Skeletal muscle cell (primary cell): ENCODE results near the gene LRFN2.

Experiments
- DNase-seq: peaks from one replicate; pipeline ENCODE4 v3.0.0-alpha.2; 2010; ENCODE audit warnings: low read depth
- H3K4me3 ChIP-seq: 2 replicates; pipeline ENCODE4 v1.5.1; 2011; ENCODE audit warnings: low read depth, mild to moderate bottlenecking, control low read depth, low read length, moderate library complexity

The LRFN2 gene

GRCh38 chr6:40394381-40394780 lies 192.8 kb downstream of the LRFN2 start:
- DNase-seq = no peak
- no peak overlapping the region for H3K4me3 ChIP-seq

DNA sequence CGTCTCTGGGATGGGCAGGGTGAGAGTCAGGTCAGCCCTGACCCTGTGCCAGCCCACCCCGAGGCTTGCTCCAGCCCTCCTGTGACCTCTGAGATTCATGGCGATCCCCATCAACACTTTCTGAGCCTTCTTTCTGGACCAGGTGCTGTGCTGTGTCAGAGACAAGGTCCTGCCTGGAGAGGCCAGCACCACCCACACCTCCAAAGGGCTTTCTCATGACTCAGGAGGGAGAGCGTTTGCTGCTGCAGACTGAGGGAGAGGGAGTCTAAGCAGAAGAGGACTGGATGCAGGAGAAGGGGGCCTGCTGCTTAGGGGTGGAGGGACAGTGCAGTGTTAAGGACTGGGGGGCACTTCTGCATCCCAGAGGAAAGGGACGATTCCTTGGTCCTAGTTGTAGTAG lies 193.5 kb downstream of the LRFN2 start:
- no peak overlapping the region for H3K4me3 ChIP-seq
- DNase-seq = no peak

- DNase-seq = no peak
- no peak overlapping the region for H3K4me3 ChIP-seq
Measured at GRCh38 chr6:40392589-40392988, 194.6 kb downstream of the LRFN2 start.

GRCh38 chr6:40391851-40392517 lies 195.2 kb downstream of the LRFN2 start:
- H3K4me3 ChIP-seq = no peak overlapping the region
- no peak for DNase-seq

- H3K4me3 ChIP-seq = no peak overlapping the region
- DNase-seq = no peak
Measured at GRCh38 chr6:40391086-40391485, 196.1 kb downstream of the LRFN2 start.

DNA sequence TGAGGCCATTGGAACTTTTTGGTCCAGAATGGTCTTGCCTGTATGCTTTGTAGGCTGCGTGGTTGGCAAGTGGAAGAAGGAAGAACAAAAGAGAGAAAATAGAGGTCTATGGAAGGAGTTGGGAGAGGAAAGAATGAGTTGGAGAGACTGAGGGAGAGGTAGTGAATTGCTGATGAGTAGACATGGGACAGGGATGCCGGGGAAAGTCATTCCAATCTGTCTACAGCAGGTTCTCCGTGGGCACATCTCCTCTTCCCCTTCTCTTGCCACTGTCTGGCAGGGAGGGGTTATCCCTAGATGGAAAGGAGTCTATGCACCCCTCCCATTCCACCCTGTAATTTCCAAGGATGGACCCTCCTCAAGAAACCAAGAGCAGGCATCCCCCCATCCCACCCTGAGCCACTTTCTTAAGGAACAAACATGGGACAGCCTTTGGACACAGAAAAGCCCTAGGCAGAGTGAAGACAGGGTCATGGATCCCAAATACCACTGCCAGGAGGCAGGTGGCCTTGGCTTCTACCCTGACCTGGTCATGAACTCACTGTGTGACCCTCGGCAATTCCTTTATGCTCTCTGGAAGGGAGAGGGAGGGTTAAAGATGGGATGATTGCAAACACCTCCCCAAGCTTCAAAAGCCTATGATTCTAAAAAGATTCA lies 196.9 kb downstream of the LRFN2 start:
- DNase-seq = no peak

GRCh38 chr6:40389254-40389653 lies 197.9 kb downstream of the LRFN2 start:
- no peak for DNase-seq
- no peak overlapping the region for H3K4me3 ChIP-seq

More for the DNA sequence above, 196.9 kb downstream of the LRFN2 start:
- no peak overlapping the region for H3K4me3 ChIP-seq

GRCh38 chr6:40387871-40388264 lies 199.3 kb downstream of the LRFN2 start:
- H3K4me3 ChIP-seq = no peak overlapping the region
- DNase-seq = no peak

DNA sequence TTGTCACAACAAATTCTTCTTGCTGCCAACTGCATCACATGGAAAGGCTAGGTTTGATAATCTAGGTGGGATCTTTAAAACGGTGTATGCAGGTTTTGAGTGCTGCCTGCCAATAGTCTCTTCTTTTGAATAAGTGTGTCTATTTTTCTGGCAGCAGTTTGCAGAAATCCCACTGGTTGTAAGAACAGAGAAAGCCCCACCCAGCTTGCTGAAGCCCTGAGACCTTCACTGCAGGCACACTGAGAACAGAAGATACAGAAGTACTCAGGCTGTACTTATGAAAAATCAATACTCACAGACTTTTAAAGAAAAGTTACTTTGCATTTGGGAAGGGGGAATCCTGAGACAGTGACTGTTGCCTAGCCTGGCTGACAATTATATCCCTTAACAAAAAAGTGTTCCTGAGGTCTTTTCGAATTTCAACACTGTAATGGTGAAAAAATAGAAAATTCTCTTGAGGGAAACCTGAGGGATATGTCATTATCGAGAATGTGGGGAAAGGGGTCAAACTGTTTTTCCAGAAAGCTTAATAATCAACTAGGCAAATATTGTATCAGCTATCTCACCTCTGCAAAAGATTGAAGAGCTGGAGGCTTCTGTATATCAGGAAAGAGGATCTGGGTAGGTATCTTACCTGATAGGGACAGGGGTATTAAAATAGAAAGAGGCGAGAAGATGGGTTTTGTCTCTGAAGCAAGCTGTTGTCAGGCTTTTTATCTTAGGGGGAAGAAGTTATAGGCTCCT lies 199.9 kb downstream of the LRFN2 start:
- no peak overlapping the region for H3K4me3 ChIP-seq
- no peak for DNase-seq

DNA sequence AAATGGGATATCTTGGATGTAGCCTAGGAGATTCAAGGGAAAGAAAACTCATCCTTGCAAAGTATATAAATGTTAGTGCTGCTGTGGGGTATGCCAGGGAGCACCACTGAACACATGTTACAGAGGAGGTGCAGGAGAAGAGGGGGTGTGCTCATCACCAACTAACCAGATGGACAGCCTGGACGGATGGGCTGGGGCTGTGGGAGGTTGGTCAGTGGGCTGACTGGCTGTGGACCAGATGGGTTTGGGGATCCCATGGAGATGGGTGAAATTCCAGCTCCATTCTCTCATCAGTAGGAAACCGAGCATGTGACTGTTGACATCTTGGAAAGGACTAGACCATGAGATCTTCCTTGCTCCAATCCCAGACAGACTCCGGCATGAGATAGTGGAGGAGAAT lies 201.0 kb downstream of the LRFN2 start:
- no peak overlapping the region for H3K4me3 ChIP-seq
- DNase-seq = no peak

DNA sequence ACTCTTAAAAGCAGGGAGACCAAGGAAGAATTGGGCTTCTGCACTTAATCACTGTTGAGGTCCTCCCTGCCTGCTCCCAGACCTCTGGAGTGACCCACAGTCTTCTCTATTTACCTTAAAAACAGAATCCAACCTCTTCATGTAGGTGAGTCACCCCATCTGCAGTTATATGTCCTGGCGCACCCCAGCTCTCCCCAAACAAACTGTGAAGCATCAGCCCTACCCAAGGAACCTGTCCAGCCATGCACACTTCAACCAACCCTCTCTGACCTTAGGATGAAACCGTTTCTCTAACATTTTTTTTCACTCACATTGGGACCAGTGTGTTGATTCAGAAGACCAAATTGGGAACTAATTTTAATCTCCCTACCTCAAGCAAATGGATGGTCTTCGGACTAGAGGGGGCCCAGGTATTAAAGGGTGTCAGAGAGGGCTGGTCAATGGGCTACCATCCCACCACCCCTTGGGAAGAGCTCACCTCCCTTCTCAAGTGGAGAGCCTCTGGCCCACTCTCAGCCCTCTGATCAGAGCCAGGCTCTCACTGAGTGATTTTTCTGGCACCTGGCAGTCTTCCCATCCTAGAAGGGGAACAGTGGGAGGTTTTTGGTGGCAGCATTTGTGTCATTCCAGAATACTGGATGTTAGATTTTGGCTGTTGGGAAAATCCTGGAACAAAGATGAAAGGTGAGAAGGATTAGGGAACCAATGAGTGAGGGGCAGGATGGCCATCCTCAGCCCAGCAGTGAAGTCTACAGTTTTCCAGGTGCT lies 203.6 kb downstream of the LRFN2 start:
- DNase-seq = no peak
- H3K4me3 ChIP-seq = no peak overlapping the region

DNA sequence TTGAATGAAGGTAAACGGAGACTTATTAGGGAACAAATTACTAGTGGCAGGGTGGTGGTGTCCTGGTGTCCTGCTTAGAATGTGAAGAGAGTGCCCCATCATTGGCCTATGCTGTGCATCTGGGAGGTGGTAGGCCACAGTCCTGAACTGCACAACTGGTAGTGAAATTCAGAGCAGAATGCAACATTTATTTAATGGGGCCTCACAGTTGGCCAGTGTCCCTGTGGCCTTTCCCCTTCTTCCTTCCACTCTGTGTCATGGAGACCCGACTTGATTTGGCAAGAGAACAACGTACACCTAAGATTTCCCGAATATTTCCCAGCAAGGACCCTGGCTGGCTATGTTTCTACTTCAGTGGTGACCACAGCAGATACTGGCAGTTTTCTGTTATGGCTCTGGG lies 206.9 kb downstream of the LRFN2 start:
- no peak for DNase-seq
- H3K4me3 ChIP-seq = no peak overlapping the region

DNA sequence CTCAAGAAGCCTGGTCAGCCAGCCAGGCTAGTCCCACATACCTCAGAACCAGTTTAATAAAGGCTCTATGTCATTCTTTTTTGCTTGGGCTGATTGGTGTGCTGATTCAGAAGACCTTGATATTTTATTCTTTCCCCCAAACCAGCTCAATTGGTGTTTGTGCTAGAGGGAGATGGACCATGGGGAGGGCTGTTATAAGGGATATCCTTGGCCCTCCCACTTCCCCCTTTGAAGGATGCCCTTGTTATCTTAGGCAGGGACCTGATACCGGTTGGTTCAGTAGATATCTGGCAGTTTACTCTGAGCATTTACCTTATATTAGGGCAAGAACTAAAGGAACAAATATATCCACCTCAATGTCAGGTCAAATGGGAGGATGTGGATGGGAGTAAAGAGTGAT lies 207.4 kb downstream of the LRFN2 start:
- H3K4me3 ChIP-seq = no peak overlapping the region
- DNase-seq = no peak

DNA sequence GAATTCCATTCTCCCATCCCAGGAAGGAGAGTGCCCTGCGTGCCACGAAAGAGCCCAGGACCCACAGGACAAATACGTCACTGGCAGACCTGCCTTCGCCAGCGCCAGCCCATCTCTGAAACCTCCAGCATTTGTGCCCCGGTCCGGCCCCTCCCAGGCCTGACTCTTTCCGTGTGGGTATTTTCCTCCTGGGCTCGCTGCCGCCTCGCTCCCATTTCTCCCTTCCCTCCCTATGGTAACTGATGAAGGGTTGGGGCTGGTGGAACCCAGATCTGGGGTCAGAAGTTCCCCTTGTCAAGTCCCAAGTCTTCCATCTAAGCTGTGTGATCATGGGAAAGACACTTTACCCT lies 208.5 kb downstream of the LRFN2 start:
- no peak overlapping the region for H3K4me3 ChIP-seq
- DNase-seq = no peak

- no peak overlapping the region for H3K4me3 ChIP-seq
- DNase-seq = no peak
Measured at GRCh38 chr6:40378071-40378724, 209.0 kb downstream of the LRFN2 start.

- no peak for DNase-seq
- no peak overlapping the region for H3K4me3 ChIP-seq
Measured at GRCh38 chr6:40377173-40377806, 209.9 kb downstream of the LRFN2 start.

GRCh38 chr6:40376113-40376650 lies 211.0 kb downstream of the LRFN2 start:
- no peak overlapping the region for H3K4me3 ChIP-seq
- no peak for DNase-seq

DNA sequence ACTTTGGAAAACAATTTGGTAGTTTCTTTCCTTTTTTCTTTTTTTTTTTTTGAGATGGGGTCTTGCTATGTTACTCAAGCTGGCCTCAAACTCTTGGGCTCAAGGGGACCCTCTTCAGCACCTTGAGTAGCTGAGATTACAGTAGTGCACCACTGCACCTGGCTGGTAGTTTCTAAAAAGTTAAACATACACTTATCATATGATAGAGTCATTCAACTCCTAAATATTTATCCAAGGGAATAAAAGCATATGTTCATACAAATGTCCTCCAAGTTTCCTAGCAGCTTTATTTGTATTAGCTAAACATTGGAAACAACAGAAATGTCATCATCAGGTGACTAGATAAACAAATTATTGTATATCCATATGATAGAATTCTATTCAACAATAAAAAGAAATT lies 213.9 kb downstream of the LRFN2 start:
- DNase-seq = no peak
- H3K4me3 ChIP-seq = no peak overlapping the region

GRCh38 chr6:40371621-40372020 lies 215.5 kb downstream of the LRFN2 start:
- DNase-seq = no peak
- H3K4me3 ChIP-seq = no peak overlapping the region
